SU-DHL-6 (cell line): Measurements from ENCODE around the gene RSPRY1.

Experiments used
- H2AFZ ChIP-seq: fragments of 200-600 bp; sonication (generic); 2 replicates; pipeline ENCODE4 v1.6.1; 2014; ENCODE audit warnings: low read depth, mild to moderate bottlenecking, moderate library complexity, mixed read lengths, antibody characterized with exemption, low read length; ENCODE audit not compliant: severe bottlenecking
- H3F3A ChIP-seq: fragments of 200-600 bp; shearing (Covaris generic); 2 replicates; pipeline ENCODE4 v1.6.0; 2016; ENCODE audit warnings: antibody characterized with exemption, mild to moderate bottlenecking; ENCODE audit not compliant: insufficient read depth
- H3K27ac ChIP-seq: fragments of 200-600 bp; sonication (generic); 2 replicates; pipeline ENCODE4 v1.5.1; 2016; ENCODE audit warnings: low read depth, mild to moderate bottlenecking, low read length, moderate library complexity, mixed read lengths
- H3K27me3 ChIP-seq: fragments of 200-600 bp; sonication (generic), shearing (Covaris generic); 2 replicates; pipeline ENCODE4 v1.6.0; 2014; ENCODE audit warnings: mild to moderate bottlenecking, low read length
- H3K36me3 ChIP-seq: fragments of 200-600 bp; sonication (generic); 2 replicates; pipeline ENCODE4 v1.6.1; 2014; ENCODE audit warnings: mild to moderate bottlenecking, low read length, mixed read lengths
- H3K4me2 ChIP-seq: fragments of 300-600, 200-600 bp; shearing (Covaris generic), sonication (generic); 2 replicates; pipeline ENCODE4 v1.6.0; 2014; ENCODE audit warnings: low read length, low read depth, mild to moderate bottlenecking; ENCODE audit not compliant: poor library complexity, severe bottlenecking
- H3K4me3 ChIP-seq: fragments of 200-600 bp; sonication (generic); 2 replicates; pipeline ENCODE4 v1.5.1; 2014; ENCODE audit warnings: antibody characterized with exemption, low read length, mild to moderate bottlenecking, mixed read lengths; ENCODE audit not compliant: insufficient read depth, poor library complexity, severe bottlenecking
- H3K79me2 ChIP-seq: fragments of 200-600 bp; sonication (generic); 2 replicates; pipeline ENCODE4 v1.6.1; 2014; ENCODE audit warnings: mild to moderate bottlenecking, low read length, moderate library complexity; ENCODE audit not compliant: insufficient read depth
- H3K9ac ChIP-seq: fragments of 200-600 bp; sonication (generic); 2 replicates; pipeline ENCODE4 v1.7.0; 2014; ENCODE audit warnings: mild to moderate bottlenecking, low read length
- H3K9me2 ChIP-seq: fragments of 200-600 bp; sonication (generic); replicated peaks from 2 replicates; pipeline ENCODE4 v1.6.1; 2014; ENCODE audit warnings: low read length; ENCODE audit not compliant: insufficient read depth
- H3K9me3 ChIP-seq: fragments of 200-600 bp; sonication (generic); 2 replicates; pipeline ENCODE4 v1.6.1; 2014; ENCODE audit warnings: low read length, mixed read lengths; ENCODE audit not compliant: insufficient read depth
- H4K20me1 ChIP-seq: fragments of 200-600 bp; sonication (generic); 2 replicates; pipeline ENCODE4 v1.6.1; 2014; ENCODE audit warnings: low read depth, mild to moderate bottlenecking, antibody characterized with exemption, low read length, moderate library complexity, mixed read lengths
- CTCF ChIP-seq: fragments of 200-600 bp; sonication (generic); IDR thresholded peaks from one replicate; pipeline ENCODE4 v1.5.1; 2017; ENCODE audit warnings: antibody characterized with exemption, mild to moderate bottlenecking, low read length, moderate library complexity; ENCODE audit not compliant: insufficient read depth, poor library complexity, severe bottlenecking
- EZH2phosphoT487 ChIP-seq: fragments of 200-600 bp; sonication (generic), shearing (Covaris generic); conservative IDR thresholded peaks from 2 replicates; pipeline ENCODE4 v1.6.1; 2018; ENCODE audit warnings: mild to moderate bottlenecking, antibody characterized with exemption, low read length, moderate library complexity, mixed read lengths

Gene RSPRY1

GRCh38 chr16:57166451-57166850, 19.7 kb upstream of the RSPRY1 start:
- 0 out of 2 replicates have a peak, but pooled peaks cover 7% of the 10 kb centered on the region for H3F3A ChIP-seq
- TF ChIP-seq CTCF (no peak), EZH2phosphoT487 (no peak)
- no peak overlapping the region for H3K4me2 ChIP-seq
- no peaks in the 10 kb centered on the region for H3K27me3 ChIP-seq
- no peaks in the 10 kb centered on the region for H3K9me3 ChIP-seq
- peaks cover 19% of the 10 kb centered on the region for H3K36me3 ChIP-seq
- H3K79me2 ChIP-seq: no peaks in the 10 kb centered on the region
- no peak overlapping the region for H3K9ac ChIP-seq
- no peak overlapping the region for H3K27ac ChIP-seq
- H3K9me2 ChIP-seq: no peaks in the 10 kb centered on the region
- no peak overlapping the region for H2AFZ ChIP-seq
- no peaks in the 10 kb centered on the region for H4K20me1 ChIP-seq
- no peak overlapping the region for H3K4me3 ChIP-seq

GRCh38 chr16:57166951-57167350, 19.2 kb upstream of the RSPRY1 start:
- H2AFZ ChIP-seq: no peak overlapping the region
- H3K79me2 ChIP-seq: no peaks in the 10 kb centered on the region
- no peaks in the 10 kb centered on the region for H3K9me3 ChIP-seq
- H3K9me2 ChIP-seq: no peaks in the 10 kb centered on the region
- no peaks in the 10 kb centered on the region for H3K27me3 ChIP-seq
- no peak for TF ChIP-seq CTCF
- no peak for TF ChIP-seq EZH2phosphoT487
- 0 out of 2 replicates have a peak, but pooled peaks cover 7% of the 10 kb centered on the region for H3F3A ChIP-seq
- peaks cover 19% of the 10 kb centered on the region for H3K36me3 ChIP-seq
- H3K9ac ChIP-seq: no peak overlapping the region
- no peak overlapping the region for H3K4me3 ChIP-seq
- no peak overlapping the region for H3K4me2 ChIP-seq
- H4K20me1 ChIP-seq: no peaks in the 10 kb centered on the region
- H3K27ac ChIP-seq: no peak overlapping the region

GRCh38 chr16:57167538-57167937, 18.6 kb upstream of the RSPRY1 start:
- Histone ChIP-seq H4K20me1 (no peaks in the 10 kb centered on the region), H3K79me2 (no peaks in the 10 kb centered on the region), H3K4me3 (no peak overlapping the region)

More at GRCh38 chr16:57167538-57167937, 18.6 kb upstream of the RSPRY1 start:
- Histone ChIP-seq H3K4me2 (no peak overlapping the region), H3K9me2 (no peaks in the 10 kb centered on the region), H3K9me3 (no peaks in the 10 kb centered on the region), H3F3A (0 out of 2 replicates have a peak, but pooled peaks cover 7% of the 10 kb centered on the region), H3K27ac (no peak overlapping the region), H3K27me3 (no peaks in the 10 kb centered on the region), H2AFZ (no peak overlapping the region), H3K9ac (no peak overlapping the region), H3K36me3 (peaks cover 25% of the 10 kb centered on the region)
- no peak for TF ChIP-seq CTCF
- TF ChIP-seq EZH2phosphoT487: no peak
